ENCODE measurements around the gene GATA5.
"Not testable (repeated sequence)": the region's sequence is repeated elsewhere in the genome, so short reads cannot be mapped to it uniquely, and the experiment has no call there.

Gene GATA5

GRCh38 chr20:62503401-62504178 lies 27.8 kb upstream of the GATA5 start:
- no peak for DNase-seq

- no peak for DNase-seq
Observed at GRCh38 chr20:62502496-62503095, 26.8 kb upstream of the GATA5 start.

GRCh38 chr20:62501801-62502495 lies 26.2 kb upstream of the GATA5 start:
- DNase-seq, result peak; percentile 46

- peak; percentile 60 for DNase-seq
Observed at GRCh38 chr20:62500237-62500864, 24.6 kb upstream of the GATA5 start.

GRCh38 chr20:62499758-62500236 lies 24.0 kb upstream of the GATA5 start:
- DNase-seq, result no peak

GRCh38 chr20:62498874-62499273 lies 23.1 kb upstream of the GATA5 start:
- DNase-seq, result no peak

GRCh38 chr20:62496568-62497218 lies 20.9 kb upstream of the GATA5 start:
- DNase-seq, result no peak

GRCh38 chr20:62495749-62496567 lies 20.2 kb upstream of the GATA5 start:
- DNase-seq, result no peak

- no peak for DNase-seq
Observed at GRCh38 chr20:62494980-62495748, 19.4 kb upstream of the GATA5 start.

- DNase-seq, result no peak
Observed at GRCh38 chr20:62494537-62494936, 18.7 kb upstream of the GATA5 start.

GRCh38 chr20:62493886-62494285 lies 18.1 kb upstream of the GATA5 start:
- DNase-seq, result no peak

- DNase-seq, result no peak
Observed at GRCh38 chr20:62493253-62493885, 17.6 kb upstream of the GATA5 start.

- DNase-seq, result no peak
Observed at GRCh38 chr20:62492711-62493110, 16.9 kb upstream of the GATA5 start.

GRCh38 chr20:62490783-62491182 lies 15.0 kb upstream of the GATA5 start:
- not testable (repeated sequence) for DNase-seq

GRCh38 chr20:62489932-62490263 lies 14.1 kb upstream of the GATA5 start:
- DNase-seq, result no peak

GRCh38 chr20:62489186-62489931 lies 13.6 kb upstream of the GATA5 start:
- no peak for DNase-seq

- DNase-seq, result no peak
Observed at GRCh38 chr20:62488470-62488869, 12.7 kb upstream of the GATA5 start.

- no peak for DNase-seq
Observed at GRCh38 chr20:62487561-62488354, 12.0 kb upstream of the GATA5 start.

- no peak for DNase-seq
Observed at GRCh38 chr20:62487118-62487517, 11.3 kb upstream of the GATA5 start.

Data from central memory CD4-positive, alpha-beta T cell (primary cell).